B cell (primary cell): Measurements from ENCODE around the gene CFAP119. TPM values are rescaled to one million over a fixed set of nuclear protein-coding genes. Genes with fewer than 3 reads are reported as not detected.

Experiments
- ATAC-seq: fragments of 200-7000 bp; cut with Tn5 transposase; one replicate; pipeline ENCODE4 v1.10.0; 2021; ENCODE audit warnings: low read depth, mild to moderate bottlenecking, moderate number of reproducible peaks, moderate library complexity
- CTCF ChIA-PET: fragments of 350-600 bp; sonication (Branson Sonifier 250); formaldehyde crosslinking; loops from one replicate; lab custom pipeline; 2021; ENCODE audit warnings: antibody characterized with exemption, inconsistent platforms; lab: Charles Lee
- POLR2A ChIA-PET: fragments of 350-600 bp; sonication (Branson Sonifier 250); formaldehyde crosslinking; loops from one replicate; lab custom pipeline; 2021; ENCODE audit warnings: antibody characterized with exemption; lab: Charles Lee
- DNase-seq: peaks from one replicate; pipeline ENCODE4 v3.0.0; 2013
- H2AFZ ChIP-seq: 2 replicates; pipeline ENCODE4 v1.6.1; 2012; ENCODE audit warnings: mild to moderate bottlenecking, low read depth, low read length; ENCODE audit not compliant: insufficient read depth, poor library complexity, severe bottlenecking
- H3K27ac ChIP-seq, 2 donors: 1 replicate in 1 of 2; 2 replicates in 1 of 2; pipeline ENCODE4 v1.5.1; 2012 to 2013; ENCODE audit warnings: low read length in 2 of 2, mild to moderate bottlenecking in 2 of 2, moderate library complexity in 1 of 2
- H3K27me3 ChIP-seq, 4 experiments: fragments of 200-600 bp in 1 of 4; sonication (generic) in 1 of 4; replicated peaks in 1 of 4; 1 replicate in 2 of 4; 2 replicates in 2 of 4; pipeline versions ENCODE4 v1.6.1 to v1.7.0; 2013 to 2016; ENCODE audit warnings: low read length in 3 of 4, mild to moderate bottlenecking in 2 of 4, mixed read lengths in 1 of 4, moderate library complexity in 1 of 4; ENCODE audit not compliant: insufficient read depth in 4 of 4, control insufficient read depth in 3 of 4; ENCODE audit errors: control extremely low read depth in 1 of 4
- H3K36me3 ChIP-seq, 2 experiments: replicated peaks in 1 of 2; 1 replicate in 1 of 2; 2 replicates in 1 of 2; pipeline versions ENCODE4 v1.6.1 to v1.7.1; 2013; ENCODE audit warnings: low read length in 1 of 2; ENCODE audit not compliant: insufficient read depth in 2 of 2, control insufficient read depth in 1 of 2; ENCODE audit errors: control extremely low read depth in 1 of 2, extremely low read depth in 1 of 2
- H3K4me1 ChIP-seq, 2 donors: fragments of 200-600 bp in 1 of 2; sonication (generic) in 1 of 2; 1 replicate in 1 of 2; 2 replicates in 1 of 2; pipeline versions ENCODE4 v1.5.1 to v1.6.1; 2013 to 2017; ENCODE audit warnings: low read length in 2 of 2; ENCODE audit not compliant: control insufficient read depth in 2 of 2, insufficient read depth in 2 of 2
- H3K4me2 ChIP-seq: replicated peaks from 2 replicates; pipeline ENCODE3; 2012; ENCODE audit warnings: mild to moderate bottlenecking, low read depth, low read length; ENCODE audit not compliant: poor library complexity, severe bottlenecking
- H3K4me3 ChIP-seq, 5 experiments: fragments of 200-600 bp in 1 of 5; sonication (generic) in 1 of 5; 1 replicate in 3 of 5; 2 replicates in 2 of 5; pipeline versions ENCODE4 v1.5.1 to v1.7.0; 2011 to 2016; ENCODE audit warnings: low read length in 4 of 5, mild to moderate bottlenecking in 4 of 5, low read depth in 2 of 5, control low read depth in 1 of 5, moderate library complexity in 1 of 5; ENCODE audit not compliant: insufficient read depth in 1 of 5; ENCODE audit errors: control extremely low read depth in 1 of 5, extremely low read depth in 1 of 5
- H3K79me2 ChIP-seq: fragments of 200-600 bp; sonication (generic); one replicate; pipeline ENCODE4 v1.6.0; 2016; ENCODE audit warnings: low read length; ENCODE audit not compliant: control insufficient read depth, insufficient read depth
- H3K9ac ChIP-seq: fragments of 200-600 bp; sonication (generic); 2 replicates; pipeline ENCODE4 v1.6.1; 2017; ENCODE audit warnings: mild to moderate bottlenecking, low read length, moderate library complexity
- H3K9me3 ChIP-seq, 3 donors: one replicate each; pipeline versions ENCODE4 v1.6.1 to v1.7.1; 2013; ENCODE audit warnings: low read length in 2 of 3; ENCODE audit not compliant: control insufficient read depth in 2 of 3, insufficient read depth in 1 of 3; ENCODE audit errors: control extremely low read depth in 1 of 3
- H4K20me1 ChIP-seq: 2 replicates; pipeline ENCODE4 v1.6.0; 2012; ENCODE audit warnings: mild to moderate bottlenecking, low read length; ENCODE audit not compliant: insufficient read depth, control insufficient read depth, poor library complexity, severe bottlenecking
- H3K27ac Mint-ChIP-seq: one replicate; pipeline ENCODE4 v1.8.0; 2021; ENCODE audit warnings: mixed read lengths
- H3K27me3 Mint-ChIP-seq: one replicate; pipeline ENCODE4 v1.8.0; 2021; ENCODE audit warnings: mixed read lengths
- H3K4me1 Mint-ChIP-seq: one replicate; pipeline ENCODE4 v1.8.0; 2021; ENCODE audit warnings: mixed read lengths
- H3K4me3 Mint-ChIP-seq: one replicate; pipeline ENCODE4 v1.8.0; 2021; ENCODE audit warnings: mixed read lengths
- H3K9me3 Mint-ChIP-seq: one replicate; pipeline ENCODE4 v1.8.0; 2022; ENCODE audit warnings: mixed read lengths; ENCODE audit not compliant: insufficient read depth
- CTCF ChIP-seq: fragments of 200-600 bp; IDR thresholded peaks from one replicate; pipeline ENCODE4 v1.8.0; 2022; ENCODE audit warnings: antibody characterized with exemption, mild to moderate bottlenecking
- EZH2 ChIP-seq: IDR thresholded peaks from 2 replicates; pipeline ENCODE4 v1.6.1; 2012; ENCODE audit warnings: borderline replicate concordance, low read depth, mild to moderate bottlenecking, moderate library complexity, low read length; ENCODE audit not compliant: insufficient read depth, poor library complexity, severe bottlenecking
- WGBS: methylation state at CpG from one replicate; pipeline ENCODE4 v1.1.5; 2013; ENCODE audit warnings: missing lambda C conversion rate; ENCODE audit not compliant: insufficient coverage; 5-methylcytosine and 5-hydroxymethylcytosine counted together
- intact Hi-C: fragments of 100-400 bp; cut with micrococcal nuclease; formaldehyde crosslinking; loops from one replicate; pipeline ENCODE4 v1.10.0; 2022
- polyA plus RNA-seq: library from polyadenylated mRNA; depleted of rRNA; stranded (reverse); fragments of >200 nt; gene quantifications from 2 replicates; pipeline ENCODE4 v1.2.3, GENCODE V29; 2012
- total RNA-seq, 2 donors: library from RNA; stranded (reverse); fragments of 120-200 nt in 1 of 2; gene quantifications; 1 replicate in 1 of 2; 2 replicates in 1 of 2; pipeline versions ENCODE4 v1.2.3 to v1.2.4, GENCODE V29; 2013 to 2022

The CFAP119 gene
- total and polyA plus RNA-seq, 2 donors (not counting 1 experiment from before 2014, with no cell fraction given), result 8.5 to 11.7 TPM

DNA sequence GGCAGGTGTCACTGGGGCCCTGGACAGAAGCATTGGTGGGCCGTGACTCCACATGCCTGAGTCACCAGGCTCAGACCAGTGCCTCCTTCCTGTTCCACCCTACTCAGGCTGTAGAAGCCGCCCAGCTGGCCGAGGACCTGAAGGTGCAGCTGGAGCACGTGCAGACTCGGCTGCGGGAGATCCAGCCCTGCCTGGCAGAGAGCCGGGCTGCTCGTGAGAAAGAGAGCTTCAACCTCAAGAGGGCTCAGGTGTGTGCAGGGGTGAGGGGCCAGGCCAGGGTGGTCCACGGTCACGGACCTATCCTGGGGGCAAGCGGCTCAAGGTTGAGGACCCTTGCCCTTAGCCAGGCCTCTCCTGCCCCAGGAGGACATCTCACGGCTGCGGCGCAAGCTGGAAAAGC lies 9.9 kb upstream of the CFAP119 start:
- no peak overlapping the region for H3K27ac Mint-ChIP-seq
- ATAC-seq, result no peak
- peaks cover 41% of the 10 kb centered on the region for H3K4me1 Mint-ChIP-seq
- H3K27me3 Mint-ChIP-seq, result peaks cover under 1% of the 10 kb centered on the region
- intact Hi-C loops, result no loop called here
- peaks cover 59% of the 10 kb centered on the region for H4K20me1 ChIP-seq
- H3K9me3 Mint-ChIP-seq, result no peaks in the 10 kb centered on the region
- H3K4me1 ChIP-seq, result peaks cover 10 to 35% of the 10 kb centered on the region in 2 donors
- no peak overlapping the region for H3K9ac ChIP-seq
- H3K79me2 ChIP-seq, result no peaks in the 10 kb centered on the region
- no peak overlapping the region for H3K4me3 Mint-ChIP-seq
- no peak overlapping the region for H3K27ac ChIP-seq
- H2AFZ ChIP-seq, result no peak overlapping the region
- no peak for TF ChIP-seq EZH2
- H3K4me3 ChIP-seq, result no peak overlapping the region
- CTCF ChIA-PET, result interaction anchor here (1.8 kb wide), 1 partner anchor 130 kb away, joined by 4 read pairs; no protein-coding TSS in a partner anchor
- peaks cover 0 to 7% (median 1%) of the 10 kb centered on the region in 4 experiments for H3K27me3 ChIP-seq
- H3K36me3 ChIP-seq, result peaks cover 0 to 60% of the 10 kb centered on the region in 2 experiments
- POLR2A ChIA-PET, result no interaction called here
- 98% methylated on average over 12 of the region's 14 CpGs for WGBS
- H3K9me3 ChIP-seq, result no peaks in the 10 kb centered on the region
- H3K4me2 ChIP-seq, result no peak overlapping the region
- DNase-seq, result peak; percentile 5

DNA sequence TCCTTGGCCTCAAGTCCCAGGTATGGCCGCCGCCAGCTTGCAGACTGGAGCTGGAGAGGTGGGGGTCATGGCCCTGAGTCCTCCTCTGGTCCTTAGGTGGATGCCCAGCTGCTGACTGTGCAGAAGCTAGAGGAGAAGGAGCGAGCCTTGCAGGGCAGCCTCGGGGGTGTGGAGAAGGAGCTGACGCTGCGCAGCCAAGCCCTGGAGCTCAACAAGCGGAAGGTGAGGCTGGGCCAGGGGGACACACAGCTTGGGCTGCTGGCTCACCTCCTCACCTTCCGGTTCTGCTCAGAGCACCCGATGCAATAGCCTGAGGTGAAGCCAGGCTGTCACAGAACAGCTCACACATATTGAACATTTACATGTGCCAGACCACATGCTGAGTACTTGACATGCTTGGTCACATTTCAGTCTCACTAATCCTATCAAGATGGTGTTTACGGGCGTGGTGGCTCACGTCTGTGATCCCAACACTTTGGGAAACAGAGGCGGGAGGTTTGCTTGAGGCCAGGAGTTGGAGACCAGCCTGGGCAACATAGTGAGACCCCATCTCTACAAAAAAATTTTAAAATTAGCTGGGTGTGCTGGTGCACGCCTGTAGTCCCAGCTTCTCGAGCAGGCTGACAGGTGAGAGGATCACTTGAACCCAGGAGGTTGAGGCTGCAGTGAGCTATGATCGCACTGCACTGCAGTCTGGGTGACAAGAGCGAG lies 7.7 kb upstream of the CFAP119 start:
- intact Hi-C loops, result no loop called here
- Histone ChIP-seq H3K9ac (no peak overlapping the region), H3K9me3 (no peaks in the 10 kb centered on the region), H3K27ac (no peak overlapping the region), H3K79me2 (peaks cover 12% of the 10 kb centered on the region), H2AFZ (no peak overlapping the region), H3K4me3 (no peak overlapping the region), H4K20me1 (peaks cover 60% of the 10 kb centered on the region), H3K4me1 (peaks cover 0 to 21% of the 10 kb centered on the region in 2 donors), H3K27me3 (no peaks in the 10 kb centered on the region), H3K4me2 (no peak overlapping the region), H3K36me3 (peaks cover 0 to 80% of the 10 kb centered on the region in 2 experiments)
- Mint-ChIP-seq H3K4me1 (peaks cover 26% of the 10 kb centered on the region), H3K27ac (no peak overlapping the region), H3K27me3 (no peaks in the 10 kb centered on the region), H3K9me3 (no peaks in the 10 kb centered on the region), H3K4me3 (no peak overlapping the region)
- no peak for ATAC-seq
- 90% methylated on average over 11 of the region's 17 CpGs for WGBS
- DNase-seq, result peak; percentile 39
- POLR2A ChIA-PET, result interaction anchor here (0.7 kb wide), 1 partner anchor 137 kb away, joined by 3 read pairs; no protein-coding TSS in a partner anchor
- TF ChIP-seq EZH2, result no peak
- no peak for TF ChIP-seq CTCF
- CTCF ChIA-PET, result no interaction called here
